Activated CD4-positive, CD25-positive, alpha-beta regulatory T cell treated with anti-CD3 and anti-CD28 coated beads, Interleukin-2, amount 50 U/mL, for 24 hours (primary cell): ENCODE results near the gene BACE1.

Experiments used
- ATAC-seq, 2 donors: fragments of 150-1000 bp; cut with Tn5 transposase; one replicate each; pipeline ENCODE4 v1.10.0; 2021; ENCODE audit warnings: mild to moderate bottlenecking in 1 of 2, moderate library complexity in 1 of 2

BACE1 gene

DNA sequence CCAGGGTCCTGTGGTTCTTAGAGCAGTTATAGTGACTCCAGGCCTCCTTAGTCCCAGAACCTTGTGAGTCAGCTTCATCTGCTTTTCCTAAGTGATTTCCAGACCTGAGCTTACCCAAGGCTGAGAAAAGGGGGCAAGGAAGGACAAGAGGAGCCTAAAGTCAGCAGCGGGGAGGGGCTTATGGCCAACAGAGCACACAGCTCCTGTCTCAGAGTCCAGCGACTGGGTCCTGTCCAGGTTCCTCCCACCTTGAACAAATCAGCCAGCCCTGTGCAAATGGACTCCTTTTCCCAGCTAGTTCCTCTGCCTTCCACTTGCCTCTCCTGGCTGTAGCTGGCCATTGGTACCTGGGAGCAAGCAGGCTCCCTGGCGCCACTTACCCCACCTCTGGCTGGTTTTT lies 10.9 kb downstream of the BACE1 start:
- no peak for ATAC-seq

DNA sequence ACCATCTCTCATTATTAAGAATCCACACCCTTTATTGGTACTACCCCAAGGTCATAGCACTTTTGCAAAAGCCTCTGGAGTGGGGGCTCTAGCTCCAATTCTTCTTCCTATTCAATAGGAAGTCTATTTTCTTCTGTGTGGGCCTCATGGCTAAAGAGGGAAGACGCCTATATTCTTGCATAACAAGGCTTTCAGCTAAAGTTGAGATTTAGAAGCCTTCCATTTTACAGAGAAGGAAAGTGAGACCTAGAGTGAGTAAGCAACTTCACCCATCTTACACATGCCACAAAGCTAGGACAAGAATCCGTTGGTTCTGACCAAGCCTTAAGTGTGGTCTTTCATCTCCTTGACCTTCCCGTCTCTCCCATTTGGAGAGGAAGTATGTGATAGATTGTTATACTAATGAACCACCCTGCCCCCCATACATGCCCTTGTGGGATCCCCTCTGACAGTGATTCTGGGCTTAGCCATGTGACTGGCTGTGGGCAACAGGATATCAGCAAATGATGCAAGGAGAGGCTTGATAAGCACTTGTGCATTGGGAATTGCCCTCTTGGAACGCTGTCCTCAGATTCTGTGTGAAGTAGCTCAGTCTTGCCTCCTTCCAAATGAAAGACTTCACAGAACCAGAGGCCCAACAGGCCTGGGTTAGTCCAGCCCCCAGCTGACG lies 12.3 kb downstream of the BACE1 start:
- ATAC-seq, result no peak

DNA sequence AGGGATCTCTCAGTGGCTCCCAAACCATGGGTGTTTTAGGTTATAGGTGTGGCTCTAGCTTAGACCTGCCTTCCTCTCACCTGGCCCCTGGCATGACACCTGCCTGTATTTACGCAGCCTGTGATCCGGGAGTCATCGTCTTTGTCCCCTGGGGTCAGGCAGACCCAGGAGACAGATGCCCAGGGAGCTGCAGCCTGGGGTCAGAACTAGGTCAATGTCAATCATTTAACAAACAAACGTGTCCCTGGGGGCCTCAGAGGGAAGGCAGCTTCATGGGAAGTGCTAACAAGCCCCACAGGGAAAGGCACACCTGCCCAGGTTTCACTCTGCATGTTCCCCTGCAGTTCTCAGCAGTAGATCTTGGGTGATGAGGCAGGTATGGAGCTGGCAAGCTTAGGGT lies 13.0 kb downstream of the BACE1 start:
- ATAC-seq, result no peak

DNA sequence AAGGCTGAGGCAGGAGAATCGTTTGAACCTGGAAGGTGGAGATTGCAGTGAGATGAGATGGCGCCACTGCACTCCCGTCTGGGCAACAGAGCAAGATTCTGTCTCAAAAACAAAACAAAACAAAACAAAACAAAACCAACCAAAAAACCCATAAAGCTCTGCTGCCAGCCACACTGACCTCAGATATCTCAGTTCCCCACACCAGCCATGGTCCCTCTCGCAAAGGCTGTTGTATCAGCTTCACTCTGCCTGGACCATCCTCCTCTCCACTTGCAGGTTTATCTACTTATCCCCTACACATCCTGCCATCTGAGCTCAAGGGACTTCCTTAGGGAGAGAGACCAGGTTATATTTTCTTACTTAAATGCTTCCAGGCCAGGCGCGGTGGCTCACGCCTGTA lies 13.8 kb downstream of the BACE1 start:
- no peak for ATAC-seq

DNA sequence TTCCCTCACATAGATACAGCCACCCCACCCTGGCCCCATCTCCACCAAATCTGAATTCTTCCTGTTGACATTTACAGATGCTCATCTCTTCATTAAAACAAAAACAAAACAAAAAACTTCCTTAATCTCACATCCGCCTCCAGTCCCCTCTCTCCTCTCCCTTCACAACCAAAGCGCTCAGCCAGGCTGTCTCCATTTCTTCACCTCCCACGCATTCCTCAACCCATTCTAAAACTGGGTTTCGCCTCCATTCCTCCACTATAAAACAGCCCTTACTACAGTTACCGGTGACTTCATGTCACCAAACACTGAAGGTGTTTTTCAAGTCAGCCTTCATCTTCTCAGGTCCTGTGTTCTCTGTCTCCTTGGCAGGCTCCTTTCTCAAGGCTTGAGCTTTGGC lies 15.3 kb downstream of the BACE1 start:
- no peak for ATAC-seq

DNA sequence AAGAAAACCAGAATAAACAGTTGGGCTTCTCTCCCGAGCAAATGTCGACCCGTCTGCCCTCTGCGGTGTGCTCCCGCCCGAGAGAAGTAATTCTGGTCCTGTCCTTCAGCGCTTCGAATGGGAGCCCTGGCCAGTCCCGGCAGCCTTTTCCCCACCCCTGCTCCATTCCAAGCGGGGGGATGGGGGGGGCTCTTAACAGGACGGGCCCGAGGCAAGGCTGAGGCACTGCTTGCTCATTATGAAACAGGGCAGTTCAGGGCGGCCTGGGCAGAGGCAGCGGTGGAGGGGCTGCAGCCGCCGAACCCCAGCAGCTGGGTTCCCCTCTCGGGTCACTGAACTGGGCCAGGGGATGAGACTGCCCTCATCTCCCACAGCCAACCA lies 15.8 kb downstream of the BACE1 start:
- no peak for ATAC-seq

DNA sequence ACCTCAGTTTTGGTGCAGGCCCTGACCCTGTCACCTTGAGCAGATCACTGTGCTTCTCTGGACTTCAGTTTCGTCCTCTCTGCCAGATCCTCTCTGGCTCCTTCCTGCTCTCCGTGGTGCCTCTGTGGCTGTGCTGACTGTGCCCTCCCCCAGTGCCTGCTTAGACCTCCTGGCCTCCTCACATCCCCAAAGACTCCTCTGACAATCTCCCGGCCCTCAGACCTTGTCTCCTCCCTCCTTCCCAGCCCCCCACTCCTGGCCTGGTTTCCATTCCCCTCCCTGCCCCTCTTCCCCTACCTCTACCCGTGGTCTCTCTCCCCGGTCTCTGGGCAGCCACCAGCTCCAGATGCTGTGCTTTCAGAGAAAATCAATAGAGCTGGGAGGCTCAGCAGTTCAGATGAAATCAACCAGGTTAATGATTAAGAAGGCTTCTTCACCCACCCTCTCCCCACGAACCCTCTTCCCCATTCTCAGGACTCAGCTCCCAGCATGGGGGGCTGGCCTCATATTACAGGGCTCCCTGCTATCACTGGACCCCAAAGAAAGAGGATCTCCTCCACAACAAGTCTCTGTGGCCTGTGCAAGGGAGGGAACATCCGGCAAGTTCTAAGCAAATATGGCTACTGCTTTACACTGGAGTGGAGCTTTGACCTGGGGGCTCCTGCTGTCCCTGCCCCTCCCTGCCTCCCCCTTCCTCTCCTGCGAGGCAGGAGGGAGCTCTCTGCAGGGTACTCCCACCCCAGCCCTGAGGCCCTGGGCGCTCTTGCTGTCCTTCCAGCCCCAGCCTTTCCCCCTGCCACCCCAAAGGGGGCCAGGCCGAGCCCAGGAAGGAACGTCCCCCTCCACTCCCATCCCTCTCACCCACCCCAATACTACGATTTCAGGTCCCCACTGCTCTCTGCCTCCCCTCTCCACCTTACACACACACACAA lies 16.4 kb downstream of the BACE1 start:
- ATAC-seq, result no peak

DNA sequence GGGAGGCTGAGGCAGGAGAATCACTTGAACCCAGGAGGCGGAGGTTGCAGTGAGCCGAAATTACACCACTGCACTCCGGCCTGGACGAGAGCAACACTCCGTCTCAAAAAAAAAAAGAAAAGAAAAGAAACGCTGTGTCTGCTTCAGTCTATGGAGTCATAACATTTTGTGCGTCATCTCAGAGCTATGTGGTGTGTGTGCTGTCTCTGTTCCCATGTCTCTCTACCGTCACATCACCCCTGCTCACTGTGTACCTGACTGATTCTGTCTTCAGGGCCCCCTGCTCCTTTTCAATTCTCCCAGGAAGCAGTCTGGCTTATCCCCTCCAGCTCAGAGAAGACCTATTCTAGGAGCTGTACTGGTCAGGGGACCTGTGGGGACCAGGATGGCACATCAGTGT lies 17.9 kb downstream of the BACE1 start:
- ATAC-seq, result no peak

DNA sequence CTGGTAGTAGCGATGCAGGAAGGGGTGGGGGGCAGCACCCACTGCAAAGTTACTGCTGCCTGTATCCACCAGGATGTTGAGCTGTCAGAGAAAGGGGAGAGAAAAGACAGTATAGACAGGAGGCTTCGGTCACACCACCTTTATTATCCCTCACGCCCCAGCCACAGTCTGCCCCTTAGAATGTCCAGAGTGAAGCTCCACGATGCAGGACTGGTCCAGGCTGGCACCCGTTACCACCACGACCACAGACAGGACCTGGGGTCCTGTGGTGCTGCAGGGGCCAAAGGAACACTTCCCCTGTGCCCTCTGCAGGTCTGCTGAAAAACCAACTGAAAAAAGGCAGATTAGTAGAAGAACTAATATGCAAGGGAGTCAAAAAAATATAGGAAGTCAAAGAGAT lies 19.2 kb downstream of the BACE1 start:
- no peak for ATAC-seq

DNA sequence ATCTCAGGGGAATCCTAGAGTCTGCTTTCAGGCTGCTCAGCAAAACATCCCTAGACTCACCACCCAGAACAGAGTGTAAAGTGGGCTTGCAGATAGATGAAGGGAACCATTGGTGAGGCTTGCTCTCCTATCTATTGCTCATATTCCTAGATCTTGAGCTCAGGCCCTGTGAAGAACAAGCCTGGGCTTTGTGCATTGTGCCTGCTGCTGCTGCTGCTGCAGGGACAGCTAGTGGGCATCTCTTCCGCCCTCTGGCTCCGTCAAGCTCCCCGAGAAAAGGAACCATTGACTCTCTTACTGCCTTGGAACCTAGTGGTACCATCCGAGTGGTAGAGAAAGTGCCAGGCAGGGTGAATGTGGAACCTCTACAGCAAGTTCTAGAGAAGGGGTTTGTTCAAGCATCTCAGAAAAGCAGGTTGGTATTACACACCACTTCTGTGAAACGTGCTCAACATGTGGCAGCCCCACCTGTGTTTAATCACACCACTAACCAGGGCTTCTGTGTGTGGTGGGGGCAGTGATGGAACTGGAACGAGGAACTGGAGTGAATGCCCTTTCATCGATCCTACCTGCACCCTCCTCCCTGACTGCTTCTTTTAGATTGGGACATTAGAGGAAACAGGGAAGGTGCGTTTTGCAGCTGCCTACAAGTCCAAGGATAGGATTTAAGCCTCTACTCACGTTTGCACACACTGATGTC lies 20.5 kb downstream of the BACE1 start:
- no peak for ATAC-seq

DNA sequence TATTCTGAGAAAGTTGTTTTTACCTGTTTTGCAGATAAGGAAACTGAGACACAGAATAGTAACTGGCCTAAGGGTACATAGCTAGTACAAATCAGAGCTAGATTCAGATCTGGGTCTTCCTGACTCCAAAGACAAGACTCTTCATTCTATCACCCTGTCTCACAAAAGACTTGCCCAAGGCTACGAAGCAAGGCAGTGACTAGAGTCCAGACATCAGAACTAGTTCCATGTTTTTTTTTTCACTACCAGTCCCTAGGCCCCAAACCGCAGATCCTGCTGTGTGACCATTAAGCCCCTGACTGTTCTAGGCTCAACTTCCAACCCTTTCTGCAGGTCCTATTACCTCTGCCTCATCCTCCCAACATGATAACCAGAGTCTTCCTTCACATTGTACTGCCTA lies 23.4 kb downstream of the BACE1 start:
- ATAC-seq, result no peak

DNA sequence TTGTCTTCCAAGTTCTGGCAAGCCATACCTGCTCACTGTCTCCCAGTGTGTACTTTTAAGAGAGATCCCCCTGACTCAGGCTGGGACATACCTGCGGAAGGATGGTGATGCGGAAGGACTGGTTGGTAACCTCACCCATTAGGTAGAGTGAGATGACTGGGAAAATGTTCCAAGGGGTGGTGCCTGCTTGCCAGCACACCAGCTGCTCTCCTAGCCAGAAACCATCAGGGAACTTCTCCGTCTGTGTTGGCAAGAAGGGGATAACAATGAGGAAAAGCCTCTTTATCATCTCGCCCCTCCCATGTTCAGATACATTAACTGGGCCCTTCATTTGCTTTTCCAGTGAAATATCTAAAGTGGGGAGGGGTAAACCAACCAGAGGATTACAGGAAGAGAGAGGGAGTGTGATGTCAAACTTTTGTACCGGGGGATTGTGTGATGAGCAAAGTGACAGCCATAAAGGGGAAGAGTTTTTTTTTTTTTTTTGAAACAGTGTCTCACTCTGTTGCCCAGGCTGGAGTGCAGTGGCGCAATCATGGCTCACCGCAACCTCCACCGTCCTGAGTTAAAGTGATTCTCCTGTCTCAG lies 25.2 kb downstream of the BACE1 start, which contains the start of gene BACE1-AS:
BACE1-AS (plus strand) TSS at position 538 of the 588 bp plus-strand sequence.
- ATAC-seq, result no peak

DNA sequence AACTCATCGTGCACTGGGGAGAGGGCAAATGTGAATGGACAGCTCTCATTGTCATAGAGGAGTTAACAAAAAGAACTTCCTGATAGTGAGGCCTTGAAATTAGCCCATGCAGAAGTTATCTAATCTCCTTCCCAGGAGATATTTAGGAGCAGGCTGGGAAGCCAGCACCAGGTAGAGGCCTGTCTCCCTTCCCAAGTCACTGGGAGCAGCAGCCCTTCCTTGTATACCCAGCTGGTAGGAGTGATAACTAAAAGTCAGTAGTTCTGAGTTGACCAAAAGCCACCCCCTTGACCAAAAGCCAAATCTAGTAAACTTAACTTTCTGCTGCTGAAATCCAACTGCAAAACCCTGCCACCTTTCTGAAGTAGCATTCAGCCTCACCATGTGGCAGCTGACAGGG lies 26.3 kb downstream of the BACE1 start:
- no peak for ATAC-seq

DNA sequence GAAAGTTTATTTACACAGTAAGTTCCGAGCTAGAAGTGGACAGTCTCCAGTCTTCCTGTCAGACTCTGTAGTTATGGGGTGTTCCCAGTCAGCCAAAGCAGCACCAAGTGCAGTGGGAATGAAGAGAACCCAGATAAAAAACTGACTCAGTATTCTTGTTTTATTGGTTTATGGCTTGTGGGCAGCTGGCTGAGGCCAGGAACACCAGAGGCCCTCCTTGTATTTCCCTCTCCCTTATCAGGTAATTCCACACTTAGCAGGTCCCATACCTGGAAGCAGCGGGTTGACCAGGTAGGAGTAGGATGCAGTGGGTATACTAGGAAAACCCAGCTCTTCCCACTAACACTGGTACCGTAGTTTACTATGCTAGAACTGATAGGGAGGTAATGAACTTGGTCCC lies 28.4 kb downstream of the BACE1 start:
- no peak for ATAC-seq

DNA sequence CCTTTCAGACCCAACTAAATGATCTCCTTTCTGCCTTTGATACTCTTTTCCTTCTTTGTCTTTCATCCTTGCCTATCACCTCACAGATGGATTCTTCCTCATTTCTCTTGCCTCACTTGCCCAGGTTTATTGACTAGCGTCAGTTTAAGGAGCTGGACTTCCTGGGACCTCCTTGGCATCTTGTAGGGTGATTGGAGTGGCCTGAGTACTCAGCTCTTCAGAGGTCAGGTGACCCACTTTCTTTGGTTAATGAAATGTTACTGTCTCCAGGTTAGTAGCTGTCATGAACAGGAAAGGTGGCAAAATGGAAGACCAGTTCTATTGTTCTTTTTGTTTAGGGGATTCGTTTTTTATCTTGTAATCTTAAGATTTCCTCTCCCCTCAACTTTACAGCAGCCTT lies 29.5 kb downstream of the BACE1 start:
- ATAC-seq, result no peak

DNA sequence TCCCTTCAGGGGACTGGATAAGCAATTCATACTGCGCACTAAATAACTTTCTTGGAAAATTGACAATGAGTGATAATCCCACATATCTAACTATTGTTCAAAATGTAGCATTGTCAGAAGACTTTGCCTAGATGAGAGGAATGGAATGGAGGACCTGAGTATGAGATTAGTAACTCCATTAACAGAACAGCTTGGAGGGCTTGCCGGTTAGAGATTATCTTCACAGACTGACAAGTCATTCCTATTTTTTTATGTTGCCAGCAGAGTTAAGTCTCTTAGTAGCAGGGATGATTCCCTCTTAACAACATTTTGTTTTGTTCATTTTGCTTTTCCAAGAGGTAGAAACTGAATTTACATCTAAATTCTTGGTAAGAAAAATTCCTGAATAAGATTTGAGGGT lies 32.0 kb downstream of the BACE1 start:
- no peak for ATAC-seq

DNA sequence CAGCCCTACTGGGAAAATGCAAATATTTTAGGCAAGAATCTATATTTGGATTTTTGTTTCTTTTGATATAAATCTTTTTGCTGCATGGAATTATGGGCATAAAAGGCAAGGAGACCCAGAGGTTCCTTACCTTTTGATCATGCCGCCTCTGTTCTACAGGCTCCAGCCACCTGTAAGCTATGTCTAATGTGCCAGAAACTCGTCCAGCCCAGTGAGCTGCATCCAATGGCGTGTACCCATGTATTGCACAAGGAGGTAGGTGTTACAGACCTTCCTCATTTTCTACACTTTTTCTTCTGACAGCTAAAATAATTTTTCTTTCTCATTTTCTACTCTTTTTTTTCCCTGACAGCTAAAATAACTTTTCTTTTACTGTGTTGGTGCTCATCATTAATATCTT lies 33.1 kb downstream of the BACE1 start:
- no peak for ATAC-seq

DNA sequence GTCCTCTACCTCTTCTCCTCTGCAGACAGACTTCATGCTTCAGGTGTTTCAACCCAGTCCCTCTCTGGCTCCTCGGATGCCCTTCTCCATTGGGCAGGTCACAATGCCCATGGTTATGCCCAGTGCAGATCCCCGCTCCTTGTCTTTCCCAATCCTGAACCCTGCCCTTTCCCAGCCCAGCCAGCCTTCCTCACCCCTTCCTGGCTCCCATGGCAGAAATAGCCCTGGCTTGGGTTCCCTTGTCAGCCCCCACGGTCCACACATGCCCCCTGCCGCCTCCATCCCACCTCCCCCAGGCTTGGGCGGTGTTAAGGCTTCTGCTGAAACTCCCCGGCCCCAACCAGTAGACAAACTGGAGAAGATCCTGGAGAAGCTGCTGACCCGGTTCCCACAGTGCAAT lies 34.2 kb downstream of the BACE1 start:
- no peak for ATAC-seq

DNA sequence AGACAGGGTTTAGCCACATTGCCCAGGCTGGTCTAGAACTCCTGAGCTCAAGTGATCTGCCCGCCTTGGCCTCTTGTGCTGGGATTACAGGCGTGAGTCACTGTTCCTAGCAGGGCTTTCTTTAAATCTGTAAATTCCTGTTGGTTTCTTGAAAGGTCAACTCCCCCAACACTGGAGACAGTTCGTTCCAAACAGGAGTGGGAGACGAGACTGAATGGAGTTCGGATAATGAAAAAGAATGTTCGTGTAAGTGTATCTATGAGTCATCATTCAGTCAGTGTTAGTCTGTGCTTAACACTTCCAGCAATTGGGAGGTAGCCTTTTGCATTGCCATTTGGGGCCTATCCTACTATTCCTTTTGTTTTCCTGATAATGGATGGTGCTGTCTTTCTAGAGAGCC lies 34.9 kb downstream of the BACE1 start:
- ATAC-seq, result no peak

DNA sequence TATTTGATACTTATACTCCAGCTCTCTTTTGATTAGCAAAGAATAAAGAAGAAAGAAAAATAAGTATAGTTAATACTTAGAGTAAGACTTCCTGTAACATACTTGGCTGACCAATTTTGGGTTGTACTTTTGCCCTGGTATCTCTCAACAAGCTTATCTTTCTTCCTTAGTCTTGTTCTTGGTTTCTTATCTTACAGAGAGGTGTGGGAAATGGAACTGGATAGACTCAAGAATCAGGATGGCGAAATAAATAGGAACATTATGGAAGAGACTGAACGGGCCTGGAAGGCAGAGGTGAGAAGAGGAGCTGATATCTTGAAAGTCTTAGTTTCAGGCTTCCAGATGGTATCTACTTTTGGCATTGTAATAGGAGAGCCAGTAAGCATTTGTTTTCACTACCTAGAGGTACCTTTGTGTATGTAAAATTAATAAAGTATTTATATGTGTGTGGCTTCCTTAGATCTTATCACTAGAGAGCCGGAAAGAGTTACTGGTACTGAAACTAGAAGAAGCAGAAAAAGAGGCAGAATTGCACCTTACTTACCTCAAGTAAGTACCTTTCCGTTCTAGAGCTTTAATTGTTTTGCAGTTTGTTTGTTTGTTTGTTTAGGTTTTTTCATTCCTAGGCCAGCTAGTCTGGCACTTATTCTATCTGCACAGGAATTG lies 36.2 kb downstream of the BACE1 start:
- ATAC-seq, result peak; percentile 68 to 83

DNA sequence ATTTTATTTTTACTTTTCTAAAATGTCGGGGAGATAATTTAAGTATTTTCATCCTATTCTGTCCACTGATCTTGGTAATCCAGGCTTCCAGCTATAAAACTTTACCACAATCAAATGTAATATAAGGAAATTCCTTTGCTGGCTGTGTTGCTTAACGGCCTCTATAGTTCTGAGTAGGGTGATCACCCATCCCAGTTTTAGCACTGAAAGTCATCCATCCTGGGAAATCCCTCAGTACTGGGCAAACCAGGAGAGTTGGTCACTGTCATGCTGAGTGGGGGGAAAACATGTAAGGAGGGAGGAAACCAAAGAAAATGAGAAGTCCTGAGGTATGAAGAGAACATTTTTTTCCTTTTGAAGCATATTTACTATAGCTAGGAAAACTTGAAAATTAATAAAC lies 37.7 kb downstream of the BACE1 start:
- no peak for ATAC-seq

DNA sequence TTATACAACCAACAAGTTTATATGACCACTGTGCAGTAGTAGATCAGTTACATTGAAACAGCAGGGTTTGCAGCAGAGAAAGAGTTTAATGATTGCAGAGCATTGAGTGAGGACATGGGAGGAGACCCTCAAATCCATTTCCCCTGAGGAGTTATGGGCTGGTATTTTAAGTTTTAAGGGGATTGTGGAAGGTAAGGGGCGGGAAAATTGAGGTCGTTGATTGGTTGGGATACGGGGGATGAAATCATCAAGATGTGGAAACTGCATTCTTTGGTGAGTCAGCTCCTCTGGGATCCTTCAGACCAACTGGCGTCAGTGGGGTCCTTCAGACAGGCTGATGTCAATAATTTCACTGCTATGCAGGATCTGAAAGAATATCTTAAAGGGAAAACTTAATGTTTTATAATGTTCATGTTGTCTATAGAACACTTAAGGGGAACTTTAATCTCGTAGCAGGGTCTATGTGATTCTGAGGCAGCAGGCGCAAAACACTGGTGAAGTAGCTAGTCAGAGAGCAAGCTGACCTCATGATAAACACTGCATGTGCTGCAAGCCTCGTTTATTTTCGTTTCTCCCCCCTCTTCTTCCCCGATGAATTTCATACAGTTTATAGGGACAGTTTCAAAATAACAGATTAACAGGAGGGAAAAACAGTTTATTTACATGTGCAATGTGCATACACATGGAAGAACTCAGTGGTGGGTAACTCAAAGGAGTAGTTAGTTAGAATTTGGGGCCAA lies 42.3 kb downstream of the BACE1 start:
- ATAC-seq, result no peak
